ENCODE measurements around the gene MYBPH. TPM values are rescaled to one million over a fixed set of nuclear protein-coding genes. Genes with fewer than 3 reads are reported as not detected.

MYBPH gene
- total and polyA plus RNA-seq, 2 of the 13 experiments (the other 11 are each of a cell fraction or from before 2014, with no cell fraction given), result not detected

DNA sequence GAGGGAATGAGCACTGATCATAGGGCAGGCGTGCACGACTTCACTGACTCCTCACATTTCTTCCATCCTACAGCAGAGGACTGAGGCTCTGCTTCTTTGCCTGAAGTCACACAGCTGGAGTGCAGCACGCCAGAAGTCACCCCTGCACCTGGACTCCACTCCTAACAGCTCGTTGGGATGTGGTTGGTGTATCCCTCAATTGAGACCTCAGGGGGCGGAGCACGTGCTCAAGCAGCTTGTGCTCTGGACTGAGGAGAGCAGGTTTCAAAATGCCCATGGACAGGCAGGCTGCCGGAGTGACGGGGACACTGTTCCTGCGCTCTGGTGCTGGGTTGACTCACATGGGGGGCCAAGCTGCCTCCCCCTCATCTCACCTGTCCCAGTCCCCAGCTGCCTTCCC is 39.9 kb upstream of the MYBPH start:
- no peak overlapping the region for H3K9ac ChIP-seq (ENCODE audit: insufficient read depth, low read depth, low read length)
- intact Hi-C loops (cut with micrococcal nuclease; ENCODE audit: unreplicated experiment), result loop anchor here (5.0 kb wide), 1 partner anchor 178 kb away; no protein-coding TSS in a partner anchor
- H3K4me3 ChIP-seq (replicated peaks in 1 of 3; ENCODE audit: insufficient read depth in 1 of 3, low read depth in 2 of 3, low read length in 3 of 3), result no peak overlapping the region
- TF ChIP-seq ZBTB1 (CRISPR knock-in tag; IDR thresholded peaks at IDR 0.05; ENCODE audit: borderline replicate concordance), result no peak
- no peak for TF ChIP-seq ZNF20 (CRISPR knock-in tag; IDR thresholded peaks at IDR 0.05)
- TF ChIP-seq MTA3 (CRISPR knock-in tag; IDR thresholded peaks at IDR 0.05), result no peak
- no peak for TF ChIP-seq ZFY (CRISPR knock-in tag; IDR thresholded peaks at IDR 0.05)
- TF ChIP-seq ZNF772 (CRISPR knock-in tag; IDR thresholded peaks at IDR 0.05), result no peak
- no peak for TF ChIP-seq ZNF816 (CRISPR knock-in tag; IDR thresholded peaks at IDR 0.05; ENCODE audit: borderline replicate concordance)
- no peak for TF ChIP-seq YEATS4 (CRISPR knock-in tag; IDR thresholded peaks at IDR 0.05; ENCODE audit: borderline replicate concordance)
- no peak for TF ChIP-seq ZNF619 (CRISPR knock-in tag; IDR thresholded peaks at IDR 0.05)
- no peak for TF ChIP-seq AHR (CRISPR knock-in tag; IDR thresholded peaks at IDR 0.05)
- TF ChIP-seq ZNF629 (CRISPR knock-in tag; conservative IDR thresholded peaks at IDR 0.05), result no peak
- TF ChIP-seq ZNF652 (CRISPR knock-in tag; IDR thresholded peaks at IDR 0.05; ENCODE audit: borderline replicate concordance, low read depth), result no peak
- no peak for TF ChIP-seq PHF21A (CRISPR knock-in tag; IDR thresholded peaks at IDR 0.05)
- TF ChIP-seq POLR2G (IDR thresholded peaks at IDR 0.05; ENCODE audit: low read depth, low read length), result no peak
- no peak for TF ChIP-seq MTA1 (CRISPR knock-in tag; IDR thresholded peaks at IDR 0.05; ENCODE audit: borderline replicate concordance)
- TF ChIP-seq FOXO4 (CRISPR knock-in tag; conservative IDR thresholded peaks at IDR 0.05), result no peak
- TF ChIP-seq ZNF33A (CRISPR knock-in tag; IDR thresholded peaks at IDR 0.05; ENCODE audit: borderline replicate concordance), result no peak
- no peak for TF ChIP-seq TCF7 (IDR thresholded peaks at IDR 0.05; ENCODE audit: low read depth)
- TF ChIP-seq HINFP (CRISPR knock-in tag; IDR thresholded peaks at IDR 0.05; ENCODE audit: low read depth), result no peak
- TF ChIP-seq TCF12 (IDR thresholded peaks at IDR 0.05), result no peak
- TF ChIP-seq TCF12 (CRISPR knock-in tag; IDR thresholded peaks at IDR 0.05), result no peak
- no peak for TF ChIP-seq ARHGAP35 (CRISPR knock-in tag; IDR thresholded peaks at IDR 0.05; ENCODE audit: borderline replicate concordance)
- H3K4me2 ChIP-seq (ENCODE audit: low read depth, low read length), result no peak overlapping the region
- in situ Hi-C loops (cut with HindIII; ENCODE audit: extremely low pct_ligation_motif_present, low pct_unique_long_range_greater_than_20kb), result loop anchor here (5.0 kb wide), 3 partner anchors 48 to 178 kb away; no protein-coding TSS in a partner anchor
- H3K4me1 ChIP-seq (ENCODE audit: insufficient read depth, low read length), result peaks cover 14% of the 10 kb centered on the region
- 44% methylated on average over 4 of the region's 9 CpGs for WGBS (ENCODE audit: low lambda C conversion rate)
- ChIA-PET CTCF (ENCODE audit: low intra/inter-chr PET ratio, low total read pairs) (interaction anchor here (1.2 to 2.4 kb wide), 4 partner anchors 49 to 178 kb away, joined by 3 to 17 read pairs (median 14); no protein-coding TSS in a partner anchor), POLR2A (no interaction called here)
- no peaks in the 10 kb centered on the region for H3K79me2 ChIP-seq (ENCODE audit: insufficient read depth, low read length)
- H4K20me1 ChIP-seq (ENCODE audit: insufficient read depth, low read length), result no peaks in the 10 kb centered on the region; the same call in 1 of the 2 replicates
- H3K27ac ChIP-seq (ENCODE audit: extremely low read length, insufficient read depth, low read length), result no peak overlapping the region
- no peaks in the 10 kb centered on the region for H3K9me3 ChIP-seq (ENCODE audit: low read length)
- H2AFZ ChIP-seq (ENCODE audit: low read length), result no peak overlapping the region
- no peak for DNase-seq (ENCODE audit: low spot score)
- peaks cover 0 to 22% of the 10 kb centered on the region in 2 experiments; a peak in 3 of 5 replicates for H3K27me3 ChIP-seq (ENCODE audit: control insufficient read depth in 1 of 2, insufficient read depth in 2 of 2, low read length in 2 of 2)
- no peak for FAIRE-seq
- no peak for ATAC-seq
- H3K36me3 ChIP-seq (replicated peaks in 1 of 2; ENCODE audit: control insufficient read depth in 1 of 2, insufficient read depth in 2 of 2, low read length in 2 of 2), result no peaks in the 10 kb centered on the region
- no TSS peak for BruUV-seq (replicated peaks)

Measured in HepG2 (cell line).